Activated CD4-positive, alpha-beta T cell treated with anti-CD3 and anti-CD28 coated beads, Interleukin-2, amount 50 U/mL, for 24 hours (primary cell): ENCODE results near the gene SYNGR1.

Source experiments
- DNase-seq, 2 donors: peaks; one replicate each; pipeline ENCODE4 v3.0.0-alpha.2; 2020; ENCODE audit warnings: low read depth in 1 of 2, low spot score in 1 of 2

The SYNGR1 gene

DNA sequence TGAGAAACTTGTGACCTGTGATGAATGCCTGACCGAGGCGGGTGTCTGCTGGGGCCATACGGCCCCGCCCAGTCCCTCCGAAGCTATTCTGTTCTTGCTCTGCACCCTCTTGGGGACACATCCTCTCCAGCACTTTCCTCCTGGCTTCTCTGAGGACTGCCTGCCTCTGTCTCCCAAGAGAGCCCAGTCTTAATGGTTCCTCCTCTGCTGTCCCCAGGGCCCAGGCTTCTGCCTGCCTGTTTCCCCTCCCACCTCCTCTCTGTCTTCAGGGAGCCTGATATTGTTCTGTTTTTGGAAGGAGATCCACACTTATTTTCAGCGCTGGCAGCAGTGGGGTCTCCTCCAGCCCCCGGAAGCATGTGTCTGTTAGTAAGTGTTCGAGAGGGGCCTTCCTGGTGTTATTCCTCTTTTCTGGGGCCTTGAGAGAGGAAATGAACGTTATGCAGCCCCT lies 18.7 kb downstream of the SYNGR1 start:
- no peak for DNase-seq

- no peak for DNase-seq
Observed at GRCh38 chr22:39369186-39369585, 19.4 kb downstream of the SYNGR1 start.

DNA sequence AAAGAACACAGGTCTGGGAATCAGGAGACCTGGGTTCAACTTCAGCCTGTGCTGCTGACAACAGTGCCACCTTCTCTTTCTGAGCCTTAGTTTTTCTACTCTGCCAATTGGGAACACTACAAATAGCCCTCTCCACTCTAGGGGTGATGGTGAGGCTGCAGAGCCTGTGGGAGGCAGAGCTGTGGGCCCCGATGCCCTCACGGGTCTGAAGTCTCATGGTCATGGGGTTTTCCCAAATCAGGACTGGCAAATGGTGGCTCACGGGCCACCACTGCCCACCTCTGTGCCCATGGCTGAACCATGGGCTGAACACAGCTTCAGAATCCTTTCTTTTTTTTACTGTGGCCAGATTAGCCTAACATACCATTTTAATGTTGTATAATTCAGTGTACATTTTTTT lies 19.8 kb downstream of the SYNGR1 start:
- DNase-seq = no peak

DNA sequence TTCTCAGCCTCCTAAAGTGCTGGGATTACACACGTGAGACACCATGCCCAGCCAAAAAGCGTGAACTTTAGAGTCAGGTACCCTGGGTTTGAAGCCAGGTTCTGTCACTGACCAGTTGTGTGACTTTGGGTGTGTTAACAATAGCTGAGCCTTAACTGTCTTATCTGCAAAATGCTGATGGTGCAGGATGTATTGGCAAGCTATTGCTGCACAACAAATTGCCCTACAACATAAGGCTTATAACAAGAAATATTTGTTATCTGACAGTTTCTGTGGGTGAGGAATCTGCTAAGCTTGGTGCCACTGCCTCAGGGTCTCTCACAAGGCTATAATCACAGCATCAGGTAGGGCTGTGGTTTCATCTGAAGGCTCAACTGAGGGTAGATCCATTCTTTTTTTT lies 21.9 kb downstream of the SYNGR1 start:
- DNase-seq = no peak

DNA sequence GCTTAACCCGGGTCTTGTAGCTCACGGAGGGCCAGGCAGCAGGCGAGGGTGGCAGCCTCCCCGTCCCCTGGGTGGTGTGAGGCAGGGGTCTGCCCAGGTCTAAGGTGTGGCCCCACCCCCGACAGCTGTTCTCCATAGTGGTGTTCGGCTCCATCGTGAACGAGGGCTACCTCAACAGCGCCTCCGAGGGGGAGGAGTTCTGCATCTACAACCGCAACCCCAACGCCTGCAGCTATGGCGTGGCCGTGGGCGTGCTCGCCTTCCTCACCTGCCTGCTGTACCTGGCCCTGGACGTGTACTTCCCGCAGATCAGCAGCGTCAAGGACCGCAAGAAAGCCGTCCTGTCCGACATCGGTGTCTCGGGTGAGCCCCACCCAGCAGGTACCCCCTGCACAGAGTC lies 24.4 kb downstream of the SYNGR1 start:
- no peak for DNase-seq

- DNase-seq = no peak
Observed at GRCh38 chr22:39374801-39375200, 25.0 kb downstream of the SYNGR1 start.

GRCh38 chr22:39375646-39376045 lies 25.9 kb downstream of the SYNGR1 start:
- DNase-seq = no peak

DNA sequence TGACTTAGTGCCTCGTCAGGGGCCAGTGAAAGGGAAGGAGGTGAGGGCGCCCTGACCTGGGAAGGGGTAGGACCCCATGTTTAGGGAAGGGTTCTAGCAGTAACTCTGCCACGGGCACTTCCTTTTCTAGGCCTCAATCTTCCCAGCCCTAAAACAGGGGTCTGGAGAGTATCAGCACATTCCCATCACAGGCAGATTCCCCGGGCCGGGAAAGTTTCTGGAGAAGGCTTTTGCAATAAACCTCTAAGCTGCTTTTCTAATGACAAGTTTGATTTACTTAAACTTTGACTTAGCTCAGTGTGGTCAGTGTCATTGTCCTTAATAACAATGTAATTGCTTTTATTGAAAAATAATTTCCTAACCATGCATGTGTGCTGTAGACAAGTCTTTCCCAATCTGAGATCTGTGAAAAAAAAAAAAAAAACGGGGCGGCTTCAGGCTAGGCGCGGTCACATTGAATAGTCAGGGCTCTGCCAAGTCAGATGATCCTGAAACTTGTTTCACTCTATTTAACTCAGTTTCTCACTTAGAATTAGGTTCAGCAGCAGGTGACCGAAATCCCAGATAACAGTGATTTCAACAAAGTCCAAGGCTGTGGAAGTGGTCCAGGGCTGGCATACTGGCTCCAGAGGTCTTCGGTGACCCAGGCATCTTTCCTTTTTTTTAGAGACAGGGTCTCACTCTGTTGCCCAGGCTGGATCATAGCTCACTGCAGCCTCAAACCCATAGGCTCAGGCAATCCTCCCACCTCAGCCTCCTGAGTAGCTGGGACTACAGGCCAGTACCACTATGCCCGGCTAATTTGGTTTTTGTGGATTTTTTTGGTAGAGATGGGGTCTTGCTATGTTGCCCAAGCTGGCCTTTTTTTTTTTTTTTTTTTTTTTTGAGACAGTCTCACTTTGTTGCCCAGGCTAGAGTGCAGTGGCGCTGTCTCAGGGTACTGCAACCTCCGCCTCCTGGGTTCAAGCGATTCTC lies 30.3 kb downstream of the SYNGR1 start:
- no peak for DNase-seq

GRCh38 chr22:39381009-39381755 lies 31.4 kb downstream of the SYNGR1 start:
- no peak for DNase-seq

- no peak for DNase-seq
Observed at GRCh38 chr22:39381930-39382329, 32.1 kb downstream of the SYNGR1 start.

DNA sequence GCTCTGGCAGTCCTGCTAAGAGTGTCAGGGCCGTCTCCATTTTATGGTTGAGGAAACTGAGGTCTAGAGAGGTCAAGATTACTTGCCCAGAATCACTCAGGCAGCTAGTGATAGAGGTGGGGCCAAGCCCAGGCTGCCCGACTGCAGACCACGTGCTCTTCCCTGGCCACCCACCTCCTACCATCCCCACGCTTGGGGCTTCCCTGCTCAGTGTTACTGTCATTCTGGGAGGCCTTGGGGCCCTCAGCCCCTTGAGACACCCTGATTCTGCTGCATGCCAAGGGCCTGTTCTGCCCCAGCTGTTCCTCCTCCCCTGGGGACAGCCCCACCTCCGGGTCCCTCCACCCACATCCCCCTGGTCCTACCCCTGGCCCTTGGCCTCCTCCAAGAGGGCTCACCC lies 32.6 kb downstream of the SYNGR1 start:
- no peak for DNase-seq

GRCh38 chr22:39383841-39384625 lies 34.2 kb downstream of the SYNGR1 start:
- no peak for DNase-seq

GRCh38 chr22:39384750-39385480 lies 35.1 kb downstream of the SYNGR1 start:
- DNase-seq = no peak

GRCh38 chr22:39388261-39389011 lies 38.6 kb downstream of the SYNGR1 start:
- DNase-seq = peak; percentile 48 to 53

- no peak for DNase-seq
Observed at GRCh38 chr22:39389420-39389819, 39.6 kb downstream of the SYNGR1 start.

DNA sequence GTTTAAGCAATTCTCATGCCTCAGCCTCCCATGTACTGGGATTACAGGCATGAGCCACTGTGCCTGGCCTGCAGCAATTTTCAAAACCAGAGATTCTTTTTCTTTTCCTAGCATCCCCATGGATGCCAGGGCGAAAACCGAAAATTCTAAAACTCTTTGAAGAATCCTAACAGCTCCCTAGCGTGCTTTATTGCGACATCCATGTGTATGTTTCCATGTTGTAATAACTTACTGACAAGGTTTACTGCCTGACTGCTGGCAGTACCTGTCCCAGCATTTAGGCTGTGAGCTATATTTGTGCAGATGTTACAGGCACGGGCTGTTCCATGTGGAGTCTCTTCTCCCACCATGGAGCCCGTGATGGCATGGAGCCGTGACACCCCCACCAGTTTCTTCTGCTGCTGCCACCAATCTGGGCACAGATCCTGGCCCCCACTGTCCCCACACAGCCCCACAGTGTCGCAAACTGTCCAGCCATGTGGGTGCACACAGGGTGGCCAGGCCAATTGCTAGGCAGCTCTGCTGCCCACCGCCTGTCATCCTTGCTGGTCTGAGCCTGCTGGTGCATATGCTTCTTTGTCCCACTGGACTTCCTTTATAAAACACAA lies 42.7 kb downstream of the SYNGR1 start:
- no peak for DNase-seq

GRCh38 chr22:39395936-39396796 lies 46.4 kb downstream of the SYNGR1 start:
- DNase-seq = no peak

GRCh38 chr22:39396797-39397195 lies 47.0 kb downstream of the SYNGR1 start:
- no peak for DNase-seq

DNA sequence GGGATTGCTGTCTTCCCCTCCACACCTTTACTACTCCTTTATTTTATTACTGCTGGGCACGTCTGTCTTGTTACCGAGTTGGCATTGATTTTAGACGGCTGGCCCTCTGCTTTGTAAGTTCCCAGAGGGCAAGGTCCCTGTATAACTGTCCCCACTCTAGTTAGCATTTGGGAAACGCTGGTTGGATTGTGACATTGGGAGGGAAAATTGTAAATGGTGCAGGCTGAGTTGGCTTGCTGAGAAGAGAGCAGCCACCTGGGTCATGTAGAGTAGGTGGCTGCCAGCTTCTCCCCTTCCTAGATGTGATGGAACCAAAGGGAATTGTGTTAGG lies 51.5 kb downstream of the SYNGR1 start:
- no peak for DNase-seq
